Immature natural killer cell (primary cell): ENCODE measurements around the gene UBA6. TPM values are rescaled to one million over a fixed set of nuclear protein-coding genes. Genes with fewer than 3 reads are reported as not detected.
A peak's percentile ranks its signal among the peaks of the same experiment; 100 is the strongest.
"Not testable (repeated sequence)": the region's sequence is repeated elsewhere in the genome, so short reads cannot be mapped to it uniquely, and the experiment has no call there.

Source experiments
- DNase-seq, 3 donors: peaks; one replicate each; pipeline ENCODE4 v3.0.0; 2022; ENCODE audit warnings: mixed read lengths in 1 of 3
- H3K27ac Mint-ChIP-seq, 6 donors: one replicate each; pipeline ENCODE4 v1.8.0; 2020; ENCODE audit warnings: mixed read lengths in 6 of 6, mild to moderate bottlenecking in 5 of 6, inconsistent platforms in 4 of 6, moderate library complexity in 3 of 6
- H3K27me3 Mint-ChIP-seq, 3 donors: one replicate each; pipeline ENCODE4 v1.8.0; 2020 to 2021; ENCODE audit warnings: low read depth in 3 of 3, mild to moderate bottlenecking in 3 of 3, mixed read lengths in 3 of 3, moderate library complexity in 3 of 3, inconsistent platforms in 1 of 3
- H3K36me3 Mint-ChIP-seq, 3 donors: one replicate each; pipeline ENCODE4 v1.8.0; 2020; ENCODE audit warnings: mixed read lengths in 3 of 3, inconsistent platforms in 2 of 3, mild to moderate bottlenecking in 2 of 3
- H3K4me1 Mint-ChIP-seq, 2 donors: one replicate each; pipeline ENCODE4 v1.8.0; 2020; ENCODE audit warnings: inconsistent platforms in 2 of 2, mild to moderate bottlenecking in 2 of 2, mixed read lengths in 2 of 2, moderate library complexity in 1 of 2
- H3K4me3 Mint-ChIP-seq, 5 donors: one replicate each; pipeline ENCODE4 v1.8.0; 2020; ENCODE audit warnings: mild to moderate bottlenecking in 5 of 5, mixed read lengths in 5 of 5, inconsistent platforms in 3 of 5, moderate library complexity in 3 of 5
- H3K9me3 Mint-ChIP-seq, 6 donors: one replicate each; pipeline ENCODE4 v1.8.0; 2020; ENCODE audit warnings: mild to moderate bottlenecking in 6 of 6, mixed read lengths in 6 of 6, inconsistent platforms in 4 of 6, moderate library complexity in 3 of 6
- polyA plus RNA-seq, 3 donors: library from polyadenylated mRNA; unstranded; fragments of 300-500 nt; fragmentation: Illumina TruSeq; gene quantifications; one replicate each; pipeline ENCODE4 v1.2.3, GENCODE V29; 2021

UBA6 gene
- polyA plus RNA-seq: 10 to 100 TPM; 11.7 to 24.9 (median 12.0) TPM

- peak within 1 kb of the TSS; percentile 92 to 99 (median 98) for H3K27ac Mint-ChIP-seq
- peak within 1 kb of the TSS; percentile 92 to 98 (median 98) for H3K4me3 Mint-ChIP-seq
- DNase-seq: peak; percentile 94
- peaks cover 0 to 9% (median 0%) of the 10 kb centered on the region in 3 donors for H3K36me3 Mint-ChIP-seq
- peaks cover 55 to 77% of the 10 kb centered on the region in 2 donors for H3K4me1 Mint-ChIP-seq
- H3K9me3 Mint-ChIP-seq: no peaks in the 10 kb centered on the region
- peaks cover 3 to 4% (median 3%) of the 10 kb centered on the region in 3 donors for H3K27me3 Mint-ChIP-seq
These were observed at the start of gene UBA6 for GRCh38 chr4:67700738-67701516. Gene UBA6, minus strand, starts transcription at chr4:67701155. Its CDS starts 36 bp downstream, at chr4:67701119.

DNA sequence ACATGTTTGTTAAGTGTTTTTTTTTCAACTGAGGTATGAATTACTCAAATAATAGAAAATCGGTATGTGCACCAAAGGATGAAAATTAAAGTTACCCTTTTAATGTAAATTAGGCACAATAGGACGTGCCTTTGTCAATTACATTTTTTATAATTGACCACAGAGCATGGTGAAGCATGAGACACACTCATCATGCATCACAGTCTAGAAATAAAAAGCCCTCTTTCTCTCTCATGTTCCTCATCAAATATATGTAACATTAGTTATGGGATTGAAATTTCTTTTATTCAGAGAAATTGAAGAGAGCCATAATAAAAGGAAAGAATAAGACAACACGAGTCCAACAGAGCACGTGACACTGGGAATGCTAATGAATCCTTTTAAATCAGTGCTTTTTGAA, 49.7 kb upstream of the UBA6 start:
- no peak for DNase-seq
- no peak overlapping the region for H3K27ac Mint-ChIP-seq
- no peaks in the 10 kb centered on the region for H3K9me3 Mint-ChIP-seq
- H3K4me3 Mint-ChIP-seq: no peak overlapping the region
- H3K36me3 Mint-ChIP-seq: peaks cover 0 to 7% (median 0%) of the 10 kb centered on the region in 3 donors
- H3K4me1 Mint-ChIP-seq: peaks cover 0 to 8% of the 10 kb centered on the region in 2 donors
- no peaks in the 10 kb centered on the region for H3K27me3 Mint-ChIP-seq

DNA sequence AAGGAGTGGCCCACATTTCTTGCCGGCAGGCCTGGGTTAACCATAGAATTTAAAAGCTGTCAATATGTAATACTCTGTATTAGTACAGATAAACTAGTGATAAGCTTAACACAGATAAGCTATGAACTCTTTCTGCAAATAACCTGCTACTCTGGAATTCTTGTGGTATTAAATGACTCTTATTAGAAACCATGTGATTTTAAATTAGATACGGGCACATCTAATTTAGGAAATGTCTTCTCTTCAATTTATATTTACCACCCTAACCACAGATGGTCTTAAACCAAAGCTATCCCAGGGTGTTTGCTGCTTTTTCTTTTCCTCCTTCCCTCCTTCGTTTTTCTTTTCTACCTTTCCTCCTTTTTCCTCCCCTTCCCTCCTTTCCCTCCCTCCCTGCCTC, 48.3 kb upstream of the UBA6 start:
- H3K36me3 Mint-ChIP-seq: peaks cover 0 to 7% (median 0%) of the 10 kb centered on the region in 3 donors
- peaks cover 0 to 8% of the 10 kb centered on the region in 2 donors for H3K4me1 Mint-ChIP-seq
- H3K27ac Mint-ChIP-seq: no peak overlapping the region
- DNase-seq: no peak
- no peaks in the 10 kb centered on the region for H3K9me3 Mint-ChIP-seq
- H3K27me3 Mint-ChIP-seq: no peaks in the 10 kb centered on the region
- no peak overlapping the region for H3K4me3 Mint-ChIP-seq

DNA sequence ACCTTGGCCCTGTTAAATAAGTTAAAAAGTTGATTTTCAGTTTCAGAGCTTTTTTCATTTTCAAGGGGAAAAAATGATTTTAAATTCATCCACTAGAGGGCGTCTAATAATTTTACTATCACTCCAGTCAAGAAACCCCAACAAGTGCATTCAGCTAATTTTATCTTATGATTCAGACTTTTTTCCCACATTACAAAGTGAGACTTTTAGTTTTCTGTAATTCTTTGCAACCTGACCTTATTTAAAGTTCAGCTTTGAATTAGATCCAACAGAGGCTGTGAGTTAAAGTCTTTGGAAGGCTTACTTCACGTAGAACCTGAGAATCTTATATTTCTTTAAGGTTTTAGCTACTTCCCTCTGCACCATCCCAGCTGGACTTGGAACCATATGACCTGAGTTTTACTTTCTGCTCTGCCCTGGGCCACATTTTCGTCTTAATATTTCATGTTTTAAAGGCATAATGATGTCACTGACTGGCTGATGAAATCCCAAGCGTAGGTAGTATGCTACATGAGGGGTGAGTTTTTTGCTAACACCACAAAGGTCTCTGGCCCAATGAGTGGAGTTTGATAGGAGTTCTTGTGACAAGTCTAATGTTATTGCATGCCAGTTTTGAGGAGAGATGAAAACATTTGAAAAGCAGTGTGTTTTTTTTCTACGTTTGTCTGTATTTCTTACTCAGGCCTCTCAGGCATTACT, 46.0 kb upstream of the UBA6 start:
- Mint-ChIP-seq H3K27me3 (peaks cover 0 to 3% (median 0%) of the 10 kb centered on the region in 3 donors), H3K9me3 (no peaks in the 10 kb centered on the region)

GRCh38 chr4:67744561-67745283, 43.8 kb upstream of the UBA6 start:
- H3K9me3 Mint-ChIP-seq: no peaks in the 10 kb centered on the region
- peak overlapping the region in 1 of 6 donors; percentile 27 for H3K27ac Mint-ChIP-seq
- DNase-seq: no peak
- no peak overlapping the region for H3K4me3 Mint-ChIP-seq
- peaks cover 0 to 7% (median 4%) of the 10 kb centered on the region in 3 donors for H3K36me3 Mint-ChIP-seq
- peaks cover 0 to 3% (median 0%) of the 10 kb centered on the region in 3 donors for H3K27me3 Mint-ChIP-seq
- peaks cover 0 to 8% of the 10 kb centered on the region in 2 donors for H3K4me1 Mint-ChIP-seq

More for the DNA sequence above, 46.0 kb upstream of the UBA6 start:
- Mint-ChIP-seq H3K27ac (peak overlapping the region in 1 of 6 donors; percentile 4), H3K4me1 (peaks cover 0 to 8% of the 10 kb centered on the region in 2 donors), H3K36me3 (peaks cover 0 to 5% (median 0%) of the 10 kb centered on the region in 3 donors), H3K4me3 (no peak overlapping the region)
- peak; percentile 27 to 39 (median 36) for DNase-seq

- Mint-ChIP-seq H3K27ac (no peak overlapping the region), H3K4me1 (peaks cover 0 to 8% of the 10 kb centered on the region in 2 donors), H3K4me3 (no peak overlapping the region), H3K9me3 (no peaks in the 10 kb centered on the region), H3K27me3 (peaks cover 0 to 3% (median 0%) of the 10 kb centered on the region in 3 donors), H3K36me3 (peaks cover 0 to 7% (median 4%) of the 10 kb centered on the region in 3 donors)
- DNase-seq: no peak
These were observed 42.2 kb upstream of the UBA6 start for GRCh38 chr4:67743194-67743593.

- Mint-ChIP-seq H3K27me3 (no peaks in the 10 kb centered on the region), H3K36me3 (peaks cover 6 to 23% (median 18%) of the 10 kb centered on the region in 3 donors), H3K4me1 (no peaks in the 10 kb centered on the region), H3K4me3 (no peak overlapping the region), H3K27ac (no peak overlapping the region), H3K9me3 (no peaks in the 10 kb centered on the region)
- no peak for DNase-seq
These were observed 35.3 kb upstream of the UBA6 start for GRCh38 chr4:67736262-67736661.

GRCh38 chr4:67735325-67735724, 34.4 kb upstream of the UBA6 start:
- peaks cover 6 to 32% (median 16%) of the 10 kb centered on the region in 3 donors for H3K36me3 Mint-ChIP-seq
- DNase-seq: no peak
- H3K9me3 Mint-ChIP-seq: no peaks in the 10 kb centered on the region
- H3K4me1 Mint-ChIP-seq: no peaks in the 10 kb centered on the region
- H3K27me3 Mint-ChIP-seq: no peaks in the 10 kb centered on the region
- no peak overlapping the region for H3K27ac Mint-ChIP-seq
- H3K4me3 Mint-ChIP-seq: no peak overlapping the region

- not testable (repeated sequence) for H3K9me3 Mint-ChIP-seq, H3K27ac Mint-ChIP-seq, H3K4me3 Mint-ChIP-seq, H3K27me3 Mint-ChIP-seq, H3K4me1 Mint-ChIP-seq, DNase-seq
- H3K36me3 Mint-ChIP-seq: peaks cover 10 to 46% (median 28%) of the 10 kb centered on the region in 3 donors
These were observed 29.6 kb upstream of the UBA6 start for GRCh38 chr4:67730511-67730910.

GRCh38 chr4:67727124-67727850, 26.3 kb upstream of the UBA6 start:
- no peak for DNase-seq
- Mint-ChIP-seq H3K4me3 (no peak overlapping the region), H3K27me3 (no peaks in the 10 kb centered on the region), H3K9me3 (no peaks in the 10 kb centered on the region), H3K36me3 (peaks cover 4 to 37% (median 27%) of the 10 kb centered on the region in 3 donors), H3K4me1 (peaks cover 3 to 7% of the 10 kb centered on the region in 2 donors), H3K27ac (no peak overlapping the region)

- Mint-ChIP-seq H3K27ac (peak overlapping the region in 1 of 6 donors; percentile 31), H3K4me1 (peaks cover 3 to 7% of the 10 kb centered on the region in 2 donors), H3K4me3 (no peak overlapping the region), H3K9me3 (no peaks in the 10 kb centered on the region), H3K36me3 (peaks cover 8 to 37% (median 25%) of the 10 kb centered on the region in 3 donors), H3K27me3 (no peaks in the 10 kb centered on the region)
- DNase-seq: no peak
These were observed 25.0 kb upstream of the UBA6 start for GRCh38 chr4:67725981-67726380.

DNA sequence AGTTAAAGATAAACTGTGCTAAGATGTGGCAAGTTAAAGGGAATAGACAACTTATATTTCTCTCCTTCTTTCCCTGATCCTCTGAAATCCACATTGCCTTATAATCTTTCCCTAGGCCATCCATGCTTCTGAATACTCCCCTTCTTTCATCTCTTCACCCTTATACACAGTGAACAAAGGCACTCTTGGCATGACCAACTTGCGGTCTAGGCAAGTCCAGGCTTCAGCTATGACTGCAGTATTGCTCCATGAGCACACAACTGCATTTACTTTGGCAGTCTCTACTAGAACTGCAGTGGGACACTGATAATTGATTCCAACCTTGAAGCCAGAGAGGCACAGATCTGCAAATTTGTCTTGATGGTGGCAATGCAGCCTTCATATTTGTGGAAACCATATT, 24.2 kb upstream of the UBA6 start:
- Mint-ChIP-seq H3K27me3 (no peaks in the 10 kb centered on the region), H3K4me3 (no peak overlapping the region), H3K9me3 (no peaks in the 10 kb centered on the region), H3K4me1 (peaks cover 3 to 7% of the 10 kb centered on the region in 2 donors), H3K27ac (no peak overlapping the region), H3K36me3 (peaks cover 8 to 30% (median 29%) of the 10 kb centered on the region in 3 donors)
- DNase-seq: no peak

DNA sequence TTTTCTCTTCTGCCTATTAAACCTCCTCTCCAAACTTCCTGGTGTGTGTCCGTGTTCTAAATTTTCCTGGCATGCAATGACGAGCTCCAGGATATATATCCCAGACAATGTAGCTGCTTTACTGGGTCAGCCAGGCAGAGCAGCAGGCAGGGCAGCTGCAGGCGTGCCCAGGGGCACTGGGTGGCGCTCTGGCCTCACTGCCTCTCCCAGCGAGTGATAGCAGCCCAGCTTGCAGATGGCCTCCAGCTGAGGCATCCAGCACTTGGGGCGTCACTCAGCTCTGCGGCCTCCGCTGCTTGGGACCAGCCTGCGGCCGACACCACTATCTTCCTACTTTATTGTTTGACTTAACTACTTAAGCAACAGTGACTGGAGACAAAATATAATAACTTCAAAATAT, 23.0 kb upstream of the UBA6 start:
- peak overlapping the region in 1 of 6 donors; percentile 8 for H3K27ac Mint-ChIP-seq
- peaks cover 3 to 7% of the 10 kb centered on the region in 2 donors for H3K4me1 Mint-ChIP-seq
- H3K27me3 Mint-ChIP-seq: no peaks in the 10 kb centered on the region
- no peak overlapping the region for H3K4me3 Mint-ChIP-seq
- peaks cover 8 to 21% (median 20%) of the 10 kb centered on the region in 3 donors for H3K36me3 Mint-ChIP-seq
- no peaks in the 10 kb centered on the region for H3K9me3 Mint-ChIP-seq
- DNase-seq: no peak
